HT-29 (cell line): ENCODE measurements around the gene ZNF469. TPM values are rescaled to one million over a fixed set of nuclear protein-coding genes. Genes with fewer than 3 reads are reported as not detected.
A peak's percentile ranks its signal among the peaks of the same experiment; 100 is the strongest.

Source experiments
- DNase-seq: peaks from one replicate; pipeline ENCODE4 v3.0.0-alpha.2; 2015; ENCODE audit warnings: low spot score
- total RNA-seq: library from RNA; depleted of rRNA; stranded (reverse); fragments of >200 nt; shearing (Covaris generic); gene quantifications from 2 replicates; pipeline ENCODE4 v1.2.3, GENCODE V29; 2014

The ZNF469 gene
- total RNA-seq, 1 experiment from 2014 or later = 0.33 TPM

DNA sequence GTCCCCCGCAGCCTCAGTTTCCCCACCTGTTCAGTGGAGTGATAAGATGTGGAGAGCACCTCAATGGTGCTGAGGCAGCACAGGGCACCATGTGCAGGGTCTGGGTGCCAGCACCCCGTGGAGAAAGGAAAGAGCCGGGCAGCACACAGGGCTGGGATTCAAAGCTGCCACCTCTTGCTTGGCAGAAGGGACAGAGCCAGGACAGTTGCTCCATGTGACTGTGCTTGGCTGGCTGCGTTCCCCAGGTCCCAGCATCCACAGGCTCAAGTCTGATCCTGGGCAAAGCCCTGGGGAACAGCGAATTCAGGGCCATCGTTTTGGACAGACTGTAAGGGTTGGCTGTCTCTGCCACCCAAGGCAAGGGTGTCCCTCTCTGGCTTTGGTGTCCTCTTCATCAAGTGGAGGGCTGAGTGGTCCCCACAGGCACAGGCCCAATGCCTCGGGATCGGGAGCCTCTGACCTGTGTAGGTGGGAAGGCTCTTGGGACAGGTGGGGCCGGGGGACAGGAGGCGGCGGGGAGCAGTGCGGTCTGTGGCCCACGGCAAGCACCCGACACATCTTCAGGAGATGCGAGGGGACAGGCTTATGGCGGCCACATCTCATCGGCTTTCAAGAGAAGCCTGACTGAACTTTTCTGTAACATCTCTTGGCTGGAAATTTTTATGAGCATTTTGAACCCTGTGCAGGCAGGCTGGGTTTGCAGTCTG lies 8.5 kb downstream of the ZNF469 start:
- DNase-seq = no peak

GRCh38 chr16:88392111-88392510 lies 9.4 kb downstream of the ZNF469 start:
- no peak for DNase-seq

DNA sequence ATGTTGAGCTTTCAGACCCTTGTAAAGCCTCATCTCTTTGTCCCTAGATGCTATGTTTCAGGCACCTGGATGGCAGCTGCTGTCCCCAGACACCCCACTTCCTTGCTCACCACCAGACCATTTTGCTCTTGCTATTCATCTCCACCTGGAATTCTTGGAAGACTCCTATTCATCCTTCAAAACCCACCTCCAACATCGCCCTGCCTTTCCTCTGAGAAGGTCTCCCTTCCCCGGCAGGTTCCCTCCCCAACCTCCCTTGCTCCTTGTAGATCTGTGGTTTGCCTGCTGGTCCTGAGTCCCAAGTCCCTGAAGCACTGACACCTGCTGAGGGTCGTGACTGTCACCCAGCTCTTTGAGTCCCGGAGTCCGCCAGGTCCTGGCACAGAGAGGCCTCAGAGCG lies 9.9 kb downstream of the ZNF469 start:
- no peak for DNase-seq

GRCh38 chr16:88393034-88393433 lies 10.3 kb downstream of the ZNF469 start:
- peak; percentile 81 for DNase-seq

GRCh38 chr16:88393571-88393970 lies 10.8 kb downstream of the ZNF469 start:
- no peak for DNase-seq

DNA sequence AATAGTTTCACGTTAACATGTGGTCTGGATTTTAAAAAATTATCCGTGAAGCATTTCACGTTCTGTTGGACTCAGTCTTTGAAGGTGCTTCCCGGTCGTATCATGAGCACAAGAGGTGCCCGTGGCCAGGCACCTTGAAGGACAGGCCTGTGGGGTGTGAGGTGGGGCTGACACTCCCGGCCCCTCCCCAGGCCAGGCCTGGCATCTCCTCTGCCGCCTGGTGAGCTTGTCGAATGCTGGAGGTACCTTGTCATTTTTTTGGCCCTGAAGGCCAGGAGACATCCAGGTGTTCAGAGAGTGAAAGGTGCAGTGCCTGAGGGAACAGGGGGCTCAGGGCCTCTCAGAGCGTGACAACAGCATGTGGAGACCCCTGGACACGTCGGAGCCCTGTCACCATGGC lies 11.7 kb downstream of the ZNF469 start:
- DNase-seq = no peak

GRCh38 chr16:88395669-88396584 lies 13.2 kb downstream of the ZNF469 start:
- DNase-seq = no peak

GRCh38 chr16:88398170-88398873 lies 15.6 kb downstream of the ZNF469 start:
- no peak for DNase-seq

GRCh38 chr16:88398874-88399178 lies 16.1 kb downstream of the ZNF469 start:
- DNase-seq = no peak

DNA sequence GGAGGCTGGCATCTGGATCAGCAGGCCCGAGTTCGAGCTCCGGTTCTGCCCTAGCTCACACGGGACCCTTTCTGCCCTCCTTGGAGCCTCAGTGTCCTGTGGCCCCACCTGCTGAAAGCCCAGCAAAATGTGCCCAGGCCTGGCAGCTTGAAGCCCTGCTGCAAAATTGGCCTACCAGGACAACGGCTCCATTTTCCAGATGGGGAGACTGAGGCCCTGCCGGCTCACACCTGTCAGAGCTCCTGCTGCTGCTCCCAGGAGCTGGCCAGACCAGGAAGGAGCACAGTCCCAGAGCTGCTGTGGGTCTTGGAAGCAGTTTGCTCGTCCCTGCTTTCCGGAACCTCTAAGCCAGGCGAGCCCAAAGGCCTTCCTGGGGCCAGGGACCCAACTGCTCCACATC lies 17.4 kb downstream of the ZNF469 start:
- no peak for DNase-seq

DNA sequence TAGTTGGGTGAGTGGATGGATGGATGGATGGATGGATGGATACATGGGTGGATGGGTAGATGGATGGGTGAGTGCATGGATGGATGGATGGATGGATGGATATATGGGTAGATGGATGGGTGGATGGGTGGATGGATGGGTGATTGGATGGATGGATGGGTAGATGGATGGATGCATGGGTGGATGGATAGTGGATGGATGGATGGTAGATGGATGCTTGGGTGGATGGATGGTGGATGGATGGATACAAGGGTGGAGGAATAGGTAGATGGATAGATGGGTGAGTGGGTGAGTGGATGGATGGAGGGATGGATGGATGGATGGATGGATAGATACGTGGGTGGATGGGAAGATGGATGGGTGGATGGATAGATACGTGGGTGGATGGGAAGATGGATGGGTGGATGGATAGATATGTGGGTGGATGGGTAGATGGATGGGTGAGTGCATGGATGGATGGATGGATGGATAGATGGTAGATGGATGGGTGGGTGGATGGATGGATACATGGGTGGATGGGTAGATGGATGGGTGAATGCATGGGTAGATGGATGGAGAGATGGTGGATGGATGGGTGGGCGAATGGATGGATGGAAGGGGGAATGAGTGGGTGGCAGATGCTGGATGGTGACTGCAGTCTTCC lies 19.0 kb downstream of the ZNF469 start:
- DNase-seq = no peak

- no peak for DNase-seq
These were observed 19.9 kb downstream of the ZNF469 start for GRCh38 chr16:88402551-88403240.

GRCh38 chr16:88403794-88404581 lies 21.2 kb downstream of the ZNF469 start:
- no peak for DNase-seq

- no peak for DNase-seq
These were observed 22.0 kb downstream of the ZNF469 start for GRCh38 chr16:88404769-88405168.

GRCh38 chr16:88405216-88406060 lies 22.7 kb downstream of the ZNF469 start:
- peak; percentile 15 for DNase-seq

- DNase-seq = no peak
These were observed 23.6 kb downstream of the ZNF469 start for GRCh38 chr16:88406096-88407041.

DNA sequence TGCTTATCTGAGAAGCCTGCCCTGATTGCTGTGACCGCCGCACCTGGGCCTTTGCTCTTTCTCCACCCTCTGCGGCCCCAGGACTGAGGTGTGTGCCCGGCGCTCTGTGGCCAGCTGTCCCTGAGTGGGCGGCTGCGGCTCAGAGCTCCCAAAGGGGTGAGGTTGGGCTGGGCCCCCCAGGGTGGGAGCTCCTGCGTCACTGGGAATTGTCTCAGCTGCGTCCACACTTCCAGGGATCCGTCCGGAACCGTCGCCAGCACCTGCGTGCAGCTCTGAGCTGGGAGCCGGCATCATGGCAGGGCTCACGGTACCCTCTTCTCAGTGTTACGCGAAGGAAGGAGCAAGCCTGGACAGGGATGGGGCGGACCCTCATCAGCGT lies 24.3 kb downstream of the ZNF469 start:
- DNase-seq = no peak

GRCh38 chr16:88407807-88408206 lies 25.0 kb downstream of the ZNF469 start:
- DNase-seq = no peak
